ENCODE measurements around the gene ASB10. TPM values are rescaled to one million over a fixed set of nuclear protein-coding genes. Genes with fewer than 3 reads are reported as not detected.

ASB10 gene
- total and polyA plus RNA-seq, 2 of the 8 experiments (the other 6 are each of a cell fraction or from before 2014, with no cell fraction given) = not detected

DNA sequence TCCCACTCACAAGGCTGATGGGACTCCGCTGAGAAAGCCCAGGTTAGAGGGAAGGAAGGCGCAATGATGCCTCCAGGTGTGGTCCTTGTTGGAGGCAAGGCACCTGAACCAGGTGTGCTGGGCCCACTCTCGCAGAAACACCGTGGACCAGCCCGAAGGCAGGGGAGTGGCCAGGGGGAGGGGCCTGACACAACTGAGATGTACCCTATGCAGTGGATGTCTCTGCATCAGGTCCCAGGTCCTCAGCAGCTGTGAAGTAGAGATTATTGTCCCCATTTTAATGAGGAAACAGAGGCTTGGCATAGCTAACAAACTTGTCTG, 51.6 kb downstream of the ASB10 start:
- TF ChIP-seq BRCA1 (IDR thresholded peaks at IDR 0.05; ENCODE audit: low read depth, low read length) (no peak), MAFK (IDR thresholded peaks at IDR 0.05; ENCODE audit: low read depth, low read length) (no peak), BACH1 (IDR thresholded peaks at IDR 0.05; ENCODE audit: low read length) (no peak), SP2 (IDR thresholded peaks at IDR 0.05; ENCODE audit: low read length) (no peak)
- TF ChIP-seq, protein P1, sequence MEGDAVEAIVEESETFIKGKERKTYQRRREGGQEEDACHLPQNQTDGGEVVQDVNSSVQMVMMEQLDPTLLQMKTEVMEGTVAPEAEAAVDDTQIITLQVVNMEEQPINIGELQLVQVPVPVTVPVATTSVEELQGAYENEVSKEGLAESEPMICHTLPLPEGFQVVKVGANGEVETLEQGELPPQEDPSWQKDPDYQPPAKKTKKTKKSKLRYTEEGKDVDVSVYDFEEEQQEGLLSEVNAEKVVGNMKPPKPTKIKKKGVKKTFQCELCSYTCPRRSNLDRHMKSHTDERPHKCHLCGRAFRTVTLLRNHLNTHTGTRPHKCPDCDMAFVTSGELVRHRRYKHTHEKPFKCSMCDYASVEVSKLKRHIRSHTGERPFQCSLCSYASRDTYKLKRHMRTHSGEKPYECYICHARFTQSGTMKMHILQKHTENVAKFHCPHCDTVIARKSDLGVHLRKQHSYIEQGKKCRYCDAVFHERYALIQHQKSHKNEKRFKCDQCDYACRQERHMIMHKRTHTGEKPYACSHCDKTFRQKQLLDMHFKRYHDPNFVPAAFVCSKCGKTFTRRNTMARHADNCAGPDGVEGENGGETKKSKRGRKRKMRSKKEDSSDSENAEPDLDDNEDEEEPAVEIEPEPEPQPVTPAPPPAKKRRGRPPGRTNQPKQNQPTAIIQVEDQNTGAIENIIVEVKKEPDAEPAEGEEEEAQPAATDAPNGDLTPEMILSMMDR (IDR thresholded peaks at IDR 0.05; ENCODE audit: control extremely low read depth in 1 of 3, insufficient read depth in 1 of 3, low read depth in 1 of 3, low read length in 3 of 3) = no peak
- H3K4me1 ChIP-seq (replicated peaks in 1 of 4; ENCODE audit: control insufficient read depth in 3 of 4, insufficient read depth in 4 of 4, low read length in 3 of 4) = peaks cover 7 to 20% (median 15%) of the 10 kb centered on the region in 4 experiments
- H4K5ac ChIP-seq (ENCODE audit: insufficient read length, low read depth, low read length) = no peak overlapping the region
- ChIA-PET POLR2A (ENCODE audit: partially characterized antibody) (interaction anchor here (1.3 to 1.6 kb wide), 2 partner anchors 10 to 12 kb away, joined by 4 read pairs; no protein-coding TSS in a partner anchor), CTCF (ENCODE audit: partially characterized antibody) (interaction anchor here (0.6 to 18.9 kb wide), 10 partner anchors 8 to 109 kb away, joined by 3 to 197 read pairs (median 4); no protein-coding TSS in a partner anchor)
- DNase-seq (ENCODE audit: low read depth in 1 of 2, low spot score in 2 of 2) (no peak), FAIRE-seq (no peak)
- no peak overlapping the region for H3K4me3 ChIP-seq (ENCODE audit: extremely low read depth in 1 of 4, insufficient read depth in 2 of 4, low read depth in 3 of 4, low read length in 4 of 4)
- H3K23me2 ChIP-seq (ENCODE audit: low read depth, low read length) = no peaks in the 10 kb centered on the region; the same call in 1 of the 2 replicates
- no peak overlapping the region for H3K14ac ChIP-seq (ENCODE audit: insufficient read length)
- H2BK5ac ChIP-seq (ENCODE audit: low read depth, low read length) = no peak overlapping the region
- H3K4me2 ChIP-seq (ENCODE audit: insufficient read depth in 1 of 2, low read depth in 2 of 2, low read length in 2 of 2) = no peak overlapping the region
- H2AK5ac ChIP-seq (ENCODE audit: low read depth, low read length) = no peak overlapping the region
- H2BK20ac ChIP-seq (ENCODE audit: low read length) = no peak overlapping the region
- no peak overlapping the region for H3K18ac ChIP-seq (ENCODE audit: extremely low read depth, low read length)
- H4K8ac ChIP-seq (ENCODE audit: extremely low read depth, insufficient read depth, low read length) = no peak overlapping the region
- H3K9ac ChIP-seq (replicated peaks in 1 of 4; ENCODE audit: extremely low read depth in 1 of 4, low read depth in 3 of 4, low read length in 3 of 4) = no peak overlapping the region
- no peak overlapping the region for H2BK15ac ChIP-seq (ENCODE audit: low read length)
- H3K4ac ChIP-seq (replicated peaks; ENCODE audit: insufficient read length, low read depth, low read length) = no peak overlapping the region
- H3K79me2 ChIP-seq (ENCODE audit: control insufficient read depth in 1 of 2, insufficient read depth in 2 of 2, low read length in 2 of 2) = no peaks in the 10 kb centered on the region
- no peak overlapping the region for H4K91ac ChIP-seq (replicated peaks; ENCODE audit: insufficient read length, low read length)
- no peak overlapping the region for H3K27ac ChIP-seq (ENCODE audit: low read depth, low read length)
- peaks cover 0 to 9% (median 3%) of the 10 kb centered on the region in 4 experiments; a peak in 5 of 8 replicates for H3K36me3 ChIP-seq (ENCODE audit: control insufficient read depth in 2 of 4, insufficient read depth in 4 of 4, low read length in 3 of 4)
- peaks cover 0 to 1% (median 0%) of the 10 kb centered on the region in 4 experiments; a peak in 1 of 7 replicates for H3K27me3 ChIP-seq (replicated peaks in 1 of 4; ENCODE audit: control insufficient read depth in 3 of 4, extremely low read depth in 1 of 4, insufficient read depth in 3 of 4, low read length in 3 of 4)
- no peak overlapping the region for H3K23ac ChIP-seq (ENCODE audit: insufficient read length)
- H3K56ac ChIP-seq (replicated peaks; ENCODE audit: insufficient read length, low read depth, low read length) = no peak overlapping the region
- H4K20me1 ChIP-seq (replicated peaks in 1 of 2; ENCODE audit: control insufficient read depth in 1 of 2, insufficient read depth in 2 of 2, low read length in 2 of 2) = peaks cover 6 to 19% of the 10 kb centered on the region in 2 experiments
- H2BK12ac ChIP-seq (ENCODE audit: low read depth, low read length) = no peak overlapping the region
- no peak overlapping the region for H2AFZ ChIP-seq (ENCODE audit: low read length)
- 91% methylated on average over 5 of the region's 5 CpGs; no CpG with 5 or more reads in 1 of the 2 experiments for WGBS, 2 experiments (ENCODE audit: extremely low coverage in 1 of 2, insufficient coverage in 1 of 2, insufficient read length in 1 of 2, insufficient replicate concordance in 2 of 2, low coverage in 1 of 2, low lambda C conversion rate in 2 of 2, missing lambda C conversion rate in 1 of 2)
- no peaks in the 10 kb centered on the region for H3K9me3 ChIP-seq (ENCODE audit: insufficient read depth in 2 of 2, low read depth in 1 of 2, low read length in 1 of 2)
- no peaks in the 10 kb centered on the region for H3K79me1 ChIP-seq (ENCODE audit: low read depth, low read length)
- H2BK120ac ChIP-seq (replicated peaks; ENCODE audit: low read depth, low read length) = no peak overlapping the region
